COLO668 (cell line): Measurements from ENCODE around the gene ATP8A2.

ENCODE experiments used
- DNase-seq: peaks from one replicate; lab custom pipeline; 2025; ENCODE audit not compliant: unreplicated experiment; lab: John Stamatoyannopoulos, UW

The ATP8A2 gene

DNA sequence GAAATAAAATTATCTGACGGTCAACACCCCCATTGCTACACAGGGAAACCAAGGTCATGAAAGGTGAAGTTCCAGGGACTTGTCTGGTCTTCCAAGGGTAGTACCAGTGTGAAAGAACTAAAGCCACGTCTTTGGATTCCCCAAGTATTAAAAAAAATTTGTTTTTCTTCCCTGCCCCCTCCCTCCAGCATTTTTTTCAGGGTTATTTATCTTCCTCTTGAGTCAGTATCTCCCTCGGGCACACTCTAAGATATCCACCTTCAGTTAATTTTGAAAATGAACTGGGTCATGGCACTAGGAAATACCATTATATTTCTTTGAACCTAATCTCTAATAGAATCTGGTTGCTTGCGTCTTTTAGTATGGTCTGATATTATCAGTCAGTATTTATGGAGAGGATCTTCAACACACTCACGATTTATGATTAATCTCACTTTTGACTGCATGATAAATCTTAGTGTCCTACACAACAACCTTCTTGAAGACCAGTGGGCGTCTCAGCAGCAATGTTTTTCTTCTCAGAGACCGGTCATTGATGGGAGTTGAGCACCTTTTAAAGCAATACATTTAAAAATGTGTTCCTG lies 9.1 kb downstream of the ATP8A2 start:
- no peak for DNase-seq

DNA sequence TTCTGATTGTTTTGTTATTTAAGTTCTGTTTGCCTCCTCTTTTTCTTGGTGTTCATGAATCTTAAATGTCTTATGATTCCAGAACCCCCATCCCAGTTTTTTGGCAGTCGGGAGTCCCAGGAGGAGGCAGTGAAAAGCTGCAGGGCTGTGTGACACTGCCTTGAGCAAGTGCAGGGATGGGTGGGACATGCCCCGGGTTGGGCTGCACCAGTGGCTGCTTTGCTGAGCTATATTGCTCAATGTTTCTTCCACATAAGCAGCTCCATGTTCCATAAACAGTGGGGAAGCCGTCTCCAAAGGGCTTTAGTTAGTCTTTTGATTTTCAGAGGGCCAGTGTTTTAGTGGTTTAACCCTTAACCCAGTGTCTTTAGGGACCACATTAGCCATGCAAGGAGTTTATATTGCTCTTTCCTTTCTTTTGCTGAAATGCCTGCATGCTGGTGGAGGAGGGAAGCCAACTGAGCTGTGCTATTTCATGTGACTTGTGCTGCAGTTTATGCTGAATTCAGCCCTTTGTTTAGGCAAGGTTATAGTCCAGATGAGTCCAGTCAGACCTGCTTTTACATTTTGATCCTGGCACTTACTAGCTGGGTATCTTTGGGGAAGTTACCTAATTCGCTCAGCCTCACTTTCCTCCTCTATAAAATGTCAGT lies 13.1 kb downstream of the ATP8A2 start:
- DNase-seq: no peak

DNA sequence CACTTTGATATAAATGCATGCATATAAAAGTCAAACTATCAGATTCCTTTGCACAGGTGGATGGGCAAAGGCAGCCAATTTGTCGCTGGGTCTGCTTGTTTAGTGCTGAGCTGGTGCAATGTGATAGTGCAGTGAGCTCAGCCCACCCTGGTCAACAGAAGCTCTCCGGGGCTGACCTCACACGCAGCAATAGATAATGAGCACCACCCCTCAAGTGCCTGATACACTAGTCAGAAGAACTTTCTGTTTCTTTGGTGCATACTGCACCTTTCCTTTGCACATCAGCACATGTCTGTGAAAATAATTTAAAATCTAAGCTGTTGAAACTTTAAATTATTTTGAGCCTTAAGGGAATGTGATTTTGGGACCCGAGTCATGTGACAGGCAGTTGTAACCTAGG lies 20.2 kb downstream of the ATP8A2 start:
- no peak for DNase-seq

DNA sequence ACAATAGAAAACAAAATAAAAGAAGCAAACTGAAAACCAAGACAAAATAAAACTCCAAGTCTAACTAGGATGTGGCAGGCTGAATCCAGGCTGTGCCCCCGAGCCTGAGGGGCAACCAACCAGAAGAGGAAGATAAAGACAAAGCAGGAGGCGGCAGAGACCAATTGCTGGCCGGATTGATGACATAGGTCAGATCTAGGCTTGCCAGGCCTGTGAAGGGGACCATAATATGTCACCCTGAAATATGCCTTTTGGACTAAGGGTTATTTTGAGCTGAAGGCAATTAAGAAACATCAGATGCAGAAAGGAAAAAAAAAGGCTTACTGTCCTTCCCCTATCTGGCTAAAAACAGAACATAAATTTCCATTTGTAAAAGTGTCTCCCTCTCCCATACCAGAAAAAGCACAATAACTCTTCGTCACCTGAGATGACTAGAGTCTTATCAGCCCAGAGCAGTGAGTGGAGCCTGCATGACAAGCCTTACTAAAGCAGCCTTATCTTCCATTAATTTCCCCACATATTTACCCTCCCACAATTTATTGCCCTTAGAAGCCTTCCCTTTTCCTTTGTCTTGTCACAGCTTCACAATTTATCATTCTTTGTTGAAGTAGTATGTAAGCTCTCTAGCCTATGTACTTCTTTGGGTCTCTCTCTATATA lies 22.8 kb downstream of the ATP8A2 start:
- no peak for DNase-seq

DNA sequence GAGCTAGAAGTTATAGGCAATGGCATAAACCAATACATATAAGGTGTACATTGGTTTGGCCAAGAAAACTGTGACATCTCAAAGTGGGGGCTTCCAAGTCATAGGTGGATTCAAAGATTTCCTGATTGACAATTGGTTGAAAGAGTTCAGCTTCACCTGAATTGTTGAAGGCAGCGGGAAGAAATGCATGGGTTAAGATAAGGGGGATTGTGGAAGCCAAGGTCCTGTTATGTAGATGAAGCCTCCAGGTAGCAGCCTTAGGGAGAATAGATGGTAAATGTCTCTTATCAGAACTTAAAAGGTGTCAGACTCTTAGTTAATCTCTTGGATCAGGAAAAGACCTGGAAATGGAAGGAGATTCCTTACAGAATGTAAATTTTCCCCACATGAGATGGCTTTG lies 26.0 kb downstream of the ATP8A2 start:
- DNase-seq: no peak

DNA sequence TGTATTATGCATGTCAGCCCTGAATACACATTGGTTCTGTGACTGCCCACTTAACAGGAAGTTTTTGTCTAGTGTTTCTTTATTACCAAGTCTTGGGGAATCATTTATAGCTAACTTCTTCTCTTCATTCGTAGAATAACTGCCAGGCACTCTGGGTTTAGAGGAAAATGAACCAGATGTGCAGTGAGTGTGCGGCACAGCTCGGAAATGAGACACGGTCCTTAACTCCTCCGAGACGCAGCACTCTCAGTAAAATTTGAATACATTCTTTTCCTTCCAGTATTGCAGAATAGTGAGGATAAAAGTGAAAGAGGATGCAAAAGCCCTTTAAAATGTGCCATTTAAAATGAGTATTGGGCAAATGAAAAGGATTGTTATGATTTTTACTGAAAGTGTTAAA lies 29.2 kb downstream of the ATP8A2 start:
- DNase-seq: no peak

DNA sequence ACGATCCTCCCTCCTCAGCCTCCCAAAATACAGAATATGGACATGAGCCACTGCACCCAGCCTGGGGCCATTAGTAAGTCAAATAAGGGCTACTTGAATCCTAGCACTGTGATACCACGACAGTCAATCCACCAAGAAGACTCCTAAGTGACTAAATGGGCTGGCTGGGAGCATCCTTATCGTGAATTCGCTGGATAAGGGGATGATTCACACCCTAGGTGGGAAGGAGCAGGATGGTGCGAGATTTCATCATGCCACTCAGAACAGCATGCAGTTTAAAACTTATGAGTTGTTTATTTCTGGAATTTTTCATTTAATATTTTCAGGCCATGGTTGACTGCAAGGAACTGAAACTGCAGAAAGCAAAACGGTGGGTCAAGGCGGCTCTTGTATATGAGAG lies 30.2 kb downstream of the ATP8A2 start:
- DNase-seq: no peak

DNA sequence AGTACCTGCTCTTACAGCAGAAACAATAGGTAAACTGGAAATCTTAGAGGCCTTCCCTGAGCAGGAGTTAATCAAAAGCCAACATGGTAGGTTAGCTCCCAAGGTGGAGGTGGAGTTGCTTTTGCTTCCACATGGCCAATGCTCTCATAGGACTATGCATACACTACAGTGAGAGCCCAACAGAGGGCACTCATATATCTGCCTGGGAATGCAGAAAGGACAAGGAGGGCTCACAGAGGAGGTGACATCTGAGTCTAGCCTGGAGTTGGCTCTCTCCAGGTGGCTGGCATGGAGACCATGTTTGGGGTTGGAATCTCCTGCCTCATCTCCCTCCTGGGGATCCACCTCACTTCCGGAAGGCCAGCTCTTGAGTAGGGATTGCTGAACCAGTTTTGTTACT lies 34.6 kb downstream of the ATP8A2 start:
- DNase-seq: no peak

DNA sequence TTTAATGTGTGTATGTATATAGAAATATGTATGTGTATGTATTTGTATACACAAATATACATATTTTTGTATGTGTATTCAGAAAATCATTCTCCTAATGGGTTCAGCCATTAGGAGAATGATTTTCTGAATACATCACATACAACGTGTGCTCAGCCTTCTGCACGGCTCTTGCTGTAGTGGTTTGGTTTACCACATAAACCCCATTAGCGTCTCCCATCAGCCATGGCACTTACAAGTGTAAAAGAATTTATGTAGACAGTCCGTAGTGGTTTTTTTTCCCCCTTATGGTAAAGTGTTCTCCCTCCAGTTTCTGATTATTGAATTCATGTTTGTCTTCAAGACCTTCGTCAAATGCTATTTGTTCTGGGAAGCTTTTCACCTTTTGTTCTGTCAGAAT lies 38.2 kb downstream of the ATP8A2 start:
- DNase-seq: no peak

DNA sequence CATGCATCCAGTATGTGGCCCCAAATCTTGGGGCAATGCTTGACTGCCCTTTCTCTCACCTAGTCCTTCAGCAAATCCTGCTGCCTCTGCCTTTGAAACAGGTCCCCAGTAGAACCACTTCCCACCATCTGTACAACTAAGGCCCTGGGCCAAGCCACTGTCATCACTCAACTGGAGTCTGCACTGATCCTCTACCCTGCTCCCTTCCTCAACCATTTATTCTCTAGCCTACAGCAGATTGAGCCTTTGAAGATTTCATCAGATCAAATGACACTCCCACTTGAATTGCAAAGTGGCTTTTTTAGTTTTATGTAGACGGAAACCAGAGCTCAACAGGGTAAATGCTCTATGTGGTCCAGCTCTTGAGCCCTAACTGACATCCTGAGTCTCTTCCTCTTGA lies 43.5 kb downstream of the ATP8A2 start:
- no peak for DNase-seq

DNA sequence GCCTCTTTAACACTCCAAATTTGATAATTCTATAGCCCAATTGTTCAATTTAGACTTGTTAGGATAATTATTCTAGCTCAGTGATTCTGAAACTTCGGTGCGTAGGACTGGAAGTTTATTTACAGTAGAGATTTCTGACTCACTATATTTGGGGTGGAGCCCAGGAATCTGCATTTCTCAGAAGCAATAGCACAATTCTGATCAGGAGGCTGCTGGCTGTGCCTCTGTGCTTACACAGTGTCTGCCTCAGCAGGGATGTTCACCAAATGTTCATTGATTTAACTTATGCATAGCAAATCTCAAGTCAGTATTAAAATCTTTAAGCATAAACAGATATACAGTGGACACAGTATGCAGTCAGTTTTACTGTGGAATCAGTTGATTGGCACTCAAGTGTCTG lies 45.8 kb downstream of the ATP8A2 start:
- DNase-seq: no peak

DNA sequence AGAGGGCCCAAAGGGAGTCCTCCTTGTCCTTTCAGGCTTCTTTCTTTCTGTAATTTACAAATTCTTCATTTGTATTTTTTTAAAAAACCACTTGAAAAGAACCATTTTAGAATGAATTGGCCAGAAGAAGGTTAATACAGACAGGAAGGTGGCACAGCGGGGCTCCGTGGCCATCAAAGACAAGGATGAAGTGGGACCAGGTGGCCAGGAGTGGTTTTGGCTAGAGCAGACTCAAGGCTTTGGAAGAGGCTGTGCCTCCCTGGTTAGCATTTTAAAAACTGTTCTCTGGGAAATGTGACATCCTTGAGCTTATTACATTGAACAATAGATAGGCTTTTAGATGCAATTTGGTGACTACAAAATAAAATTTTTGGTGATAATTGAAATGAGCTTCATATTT lies 48.4 kb downstream of the ATP8A2 start:
- no peak for DNase-seq

DNA sequence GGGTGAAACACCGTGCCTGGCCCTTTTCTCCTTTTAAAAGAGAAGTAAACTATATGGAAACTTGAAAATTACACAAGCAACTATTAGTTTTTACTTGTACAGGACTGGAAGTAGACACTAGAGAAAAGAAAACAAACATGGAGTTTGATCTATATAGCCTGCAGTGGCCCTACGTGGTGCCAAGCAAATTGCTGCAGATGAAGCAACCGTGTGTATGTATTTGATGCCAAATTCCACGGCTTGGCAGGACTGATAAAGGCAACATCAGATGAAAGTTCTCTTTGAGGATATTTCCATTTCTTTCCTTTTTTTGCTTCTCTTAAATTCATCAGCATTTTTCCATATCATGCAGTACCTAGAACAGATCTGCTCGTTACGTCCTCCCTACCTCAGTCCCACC lies 49.8 kb downstream of the ATP8A2 start:
- DNase-seq: no peak

DNA sequence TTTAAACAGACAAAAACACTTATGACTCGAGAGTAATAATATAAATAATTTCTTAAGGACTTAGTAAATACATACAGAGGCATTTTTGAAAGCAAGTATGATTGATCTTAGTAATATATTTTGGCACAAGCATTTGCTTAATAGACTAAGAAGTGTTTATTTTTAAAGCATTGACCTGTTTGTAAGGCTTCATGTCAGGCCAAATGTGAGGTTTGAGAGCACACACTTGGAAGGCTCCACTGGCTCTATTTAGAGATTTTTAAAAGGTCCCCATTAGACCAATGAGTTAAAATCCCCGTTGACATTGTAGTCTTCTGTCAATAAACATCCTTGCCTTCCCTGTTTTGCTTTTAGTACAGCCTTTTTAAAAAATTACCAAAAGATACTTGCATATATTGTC lies 50.4 kb downstream of the ATP8A2 start:
- no peak for DNase-seq

DNA sequence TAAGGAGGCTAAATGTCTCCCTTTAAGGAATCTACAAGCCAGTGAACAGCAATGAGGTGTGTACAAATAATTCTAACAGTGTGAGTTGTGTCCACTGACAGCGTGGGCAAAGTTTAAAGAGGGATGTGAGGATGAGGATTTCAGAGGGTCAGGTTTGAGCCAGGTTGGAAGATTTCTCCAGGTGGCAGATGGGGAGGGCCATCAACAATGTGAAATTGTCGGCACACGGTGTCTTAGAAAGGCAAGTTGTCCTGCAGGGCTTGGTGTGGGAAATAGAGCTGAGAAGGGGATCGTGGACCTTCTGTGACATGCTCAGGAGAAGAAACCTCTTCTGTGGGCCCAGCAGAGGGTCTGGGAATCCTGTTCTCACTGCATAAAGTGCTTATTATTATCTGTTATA lies 52.1 kb downstream of the ATP8A2 start:
- no peak for DNase-seq

DNA sequence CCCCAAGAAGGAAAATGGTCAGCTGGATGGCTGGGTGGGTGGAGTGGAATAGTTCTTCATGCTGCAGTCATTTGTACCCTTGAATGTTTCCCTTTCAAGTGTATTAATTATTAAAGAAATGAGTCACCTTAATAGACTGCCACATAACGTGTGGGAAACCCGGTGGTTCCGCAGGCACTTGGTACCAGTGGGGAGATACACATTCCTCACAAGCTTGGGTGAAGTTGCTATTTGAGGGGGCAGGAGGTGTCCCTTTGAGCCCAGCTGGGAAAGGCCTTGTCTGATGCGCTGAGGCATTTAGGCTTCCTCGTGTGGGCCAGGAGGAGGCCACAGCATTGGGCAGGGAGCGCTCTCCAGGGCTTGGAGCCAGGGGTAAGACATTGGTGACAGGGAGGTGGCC lies 57.7 kb downstream of the ATP8A2 start:
- no peak for DNase-seq

DNA sequence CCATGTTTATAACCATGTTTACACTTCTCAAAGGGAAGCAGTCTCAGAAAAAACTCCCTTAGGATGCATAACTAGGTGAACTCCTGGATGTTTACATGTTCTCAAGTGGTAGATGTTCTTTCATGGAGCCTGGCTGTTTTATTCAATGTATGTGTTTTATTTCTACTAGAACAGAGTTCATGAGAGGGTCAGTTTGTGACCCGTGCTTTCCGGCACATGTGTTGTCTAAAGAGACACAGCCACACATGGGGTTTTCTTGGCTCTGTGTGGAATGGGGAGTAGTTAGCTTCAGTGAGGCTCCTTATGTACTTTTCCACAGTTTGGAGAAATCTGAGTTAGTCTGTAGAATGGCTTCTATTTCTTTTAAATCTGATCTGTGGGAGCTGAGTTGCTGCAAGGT lies 60.9 kb downstream of the ATP8A2 start:
- no peak for DNase-seq

DNA sequence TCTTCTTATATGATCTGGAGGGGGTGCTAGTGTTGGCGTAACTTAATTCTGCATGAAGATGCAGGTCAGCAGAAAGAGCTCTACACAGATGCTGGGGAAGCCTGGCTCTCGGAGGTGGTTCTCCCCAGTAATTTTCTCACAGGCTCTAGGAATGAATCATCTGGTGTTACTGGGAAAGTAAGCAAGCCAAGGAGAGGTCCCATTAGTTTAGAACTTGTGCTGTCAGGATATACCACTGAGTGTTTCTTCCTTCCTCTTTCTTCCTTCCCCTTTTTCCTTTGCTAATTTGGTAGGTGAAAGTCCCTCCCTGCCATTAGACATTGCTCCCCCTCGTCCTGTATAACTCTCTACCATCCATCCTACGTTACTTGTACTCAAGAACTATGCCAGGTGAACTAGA lies 68.3 kb downstream of the ATP8A2 start:
- DNase-seq: no peak

DNA sequence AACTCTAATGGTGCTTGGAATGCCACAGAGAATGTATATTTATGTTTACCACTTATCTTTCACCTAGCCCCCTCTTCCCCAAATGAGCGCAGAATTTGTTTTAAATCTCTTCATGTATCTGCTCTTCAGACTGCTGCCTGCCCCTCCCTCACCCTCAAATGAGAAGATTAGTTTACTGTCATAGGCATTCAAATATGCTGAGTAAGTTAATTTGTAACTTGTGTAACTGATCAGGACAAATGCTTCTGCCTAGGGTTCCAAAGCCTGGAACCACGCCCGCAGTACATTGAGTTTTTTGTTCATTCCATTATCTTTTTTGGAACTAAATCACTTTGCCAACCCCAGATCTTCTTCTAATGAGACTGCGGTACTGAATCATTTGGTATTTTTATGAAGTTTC lies 74.5 kb downstream of the ATP8A2 start:
- no peak for DNase-seq

DNA sequence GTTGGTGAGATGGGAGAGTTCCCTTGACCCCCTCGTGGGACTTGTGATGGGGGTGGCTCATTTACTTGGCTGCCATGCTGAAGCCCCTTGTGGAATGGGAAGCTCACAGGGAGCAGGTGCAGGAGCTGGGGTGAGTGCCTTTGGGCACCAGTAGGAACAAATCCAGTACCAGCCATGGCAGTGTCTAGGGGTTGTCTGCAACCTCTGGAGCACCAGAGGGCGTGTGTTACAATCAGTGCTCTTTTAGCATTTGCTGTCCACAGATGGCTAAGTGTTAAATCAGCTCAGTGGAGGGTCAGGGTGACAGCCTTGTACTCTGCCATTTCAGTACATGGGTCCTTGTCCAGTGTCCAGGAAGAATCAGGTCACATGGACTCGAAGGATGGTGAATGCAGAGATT lies 75.6 kb downstream of the ATP8A2 start:
- DNase-seq: no peak

DNA sequence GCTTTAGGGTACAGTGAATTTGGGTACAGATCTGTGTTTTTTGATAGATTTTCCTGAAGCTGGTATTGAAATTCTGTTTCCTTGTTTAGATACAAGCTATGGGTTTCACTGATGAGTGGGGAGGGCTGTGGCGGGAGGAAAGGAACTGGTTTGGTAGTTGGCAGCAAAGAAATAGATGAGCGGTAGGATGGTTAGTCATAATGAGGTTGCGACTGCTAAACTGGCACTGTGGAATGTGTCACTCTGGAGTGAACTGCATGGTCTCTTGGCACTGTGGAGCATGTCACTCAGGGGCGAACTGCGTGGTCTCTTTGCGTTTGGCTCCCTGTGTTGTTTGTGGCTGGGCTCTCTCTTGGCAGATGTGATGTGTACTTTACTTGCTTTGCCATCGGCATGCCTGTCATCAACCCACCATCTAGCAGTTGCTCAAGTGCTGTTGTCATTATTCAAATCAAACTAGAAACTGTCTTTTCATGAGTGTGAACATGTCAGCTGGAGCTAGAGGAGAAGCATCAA lies 82.1 kb downstream of the ATP8A2 start:
- DNase-seq: no peak

DNA sequence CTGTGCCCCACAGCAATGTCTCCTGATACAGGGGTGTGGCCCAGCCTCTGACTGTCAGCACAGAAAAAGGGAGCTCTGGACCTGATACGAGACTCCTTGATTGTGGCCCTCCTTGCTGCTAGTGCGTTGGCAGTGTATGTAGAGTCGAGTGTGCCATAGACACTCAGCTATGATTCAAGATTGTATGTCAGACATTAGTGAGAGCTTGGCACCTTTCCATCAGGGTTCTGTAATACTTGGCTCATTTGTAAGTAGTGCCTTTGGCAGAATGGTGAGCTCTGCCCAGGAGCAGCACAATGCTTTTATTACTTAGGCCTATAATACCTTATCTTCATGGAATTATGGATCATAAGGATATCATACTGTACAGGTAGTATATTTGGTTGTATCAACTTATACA lies 83.4 kb downstream of the ATP8A2 start:
- no peak for DNase-seq

DNA sequence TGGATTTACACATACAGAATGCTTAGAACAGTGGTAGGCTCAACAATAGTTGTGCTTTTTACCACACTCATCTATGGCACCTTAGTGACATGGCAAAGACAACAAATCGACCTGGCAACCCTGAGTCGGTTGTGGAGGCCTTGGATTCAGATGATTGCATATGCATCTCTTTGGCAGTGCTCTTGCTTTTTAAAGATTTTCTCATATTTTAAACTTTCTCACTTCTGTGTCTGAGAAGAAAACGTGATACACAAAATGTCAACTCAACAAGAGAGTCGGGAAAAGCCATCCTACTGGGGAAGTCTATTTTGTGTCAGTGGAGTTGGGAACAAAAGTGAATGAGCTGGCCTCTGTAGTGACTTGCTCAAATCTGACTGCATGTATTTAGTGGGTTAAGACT lies 85.8 kb downstream of the ATP8A2 start:
- DNase-seq: no peak
